Measurements from ENCODE around the gene CHKA.
A peak's percentile ranks its signal among the peaks of the same experiment; 100 is the strongest.

Gene CHKA

GRCh38 chr11:68013611-68014156 lies 107.5 kb downstream of the CHKA start:
- TF ChIP-seq CREB1 (IDR thresholded peaks at IDR 0.05; ENCODE audit: low read depth) (no peak), REST (IDR thresholded peaks at IDR 0.05; ENCODE audit: low read depth) (no peak), FOXM1 (IDR thresholded peaks at IDR 0.05; ENCODE audit: borderline replicate concordance, low read depth) (no peak; the same call in 1 of the 2 replicates), ZBTB7A (IDR thresholded peaks at IDR 0.05; ENCODE audit: low read depth) (no peak), EGR1 (IDR thresholded peaks at IDR 0.05) (no peak), MAX (IDR thresholded peaks at IDR 0.05) (no peak), EP300 (IDR thresholded peaks at IDR 0.05; ENCODE audit: borderline replicate concordance) (no peak), TCF12 (IDR thresholded peaks at IDR 0.05; ENCODE audit: low read depth) (no peak), USF1 (IDR thresholded peaks at IDR 0.05) (no peak), TEAD4 (IDR thresholded peaks at IDR 0.05) (no peak), CEBPB (IDR thresholded peaks at IDR 0.05) (no peak)

- no peak for TF ChIP-seq USF1 (IDR thresholded peaks at IDR 0.05)
- peak; percentile 78 for TF ChIP-seq MAX (IDR thresholded peaks at IDR 0.05)
- peak; percentile 83; the same call in 1 of the 2 replicates for TF ChIP-seq ZBTB7A (IDR thresholded peaks at IDR 0.05; ENCODE audit: low read depth)
- peak; percentile 21; the same call in 1 of the 2 replicates for TF ChIP-seq EGR1 (IDR thresholded peaks at IDR 0.05)
- peak; percentile 90 for TF ChIP-seq EP300 (IDR thresholded peaks at IDR 0.05; ENCODE audit: borderline replicate concordance)
- peak; percentile 54; the same call in 1 of the 2 replicates for TF ChIP-seq TAF1 (IDR thresholded peaks at IDR 0.05; ENCODE audit: low read depth)
- TF ChIP-seq TEAD4 (IDR thresholded peaks at IDR 0.05): peak; percentile 99
- no peak for TF ChIP-seq CREB1 (IDR thresholded peaks at IDR 0.05; ENCODE audit: low read depth)
- TF ChIP-seq RAD21 (IDR thresholded peaks at IDR 0.05; ENCODE audit: low read depth): no peak; the same call in 1 of the 2 replicates
- peak; percentile 83 for TF ChIP-seq TCF12 (IDR thresholded peaks at IDR 0.05; ENCODE audit: low read depth)
- peak; percentile 67; the same call in 1 of the 2 replicates for TF ChIP-seq FOXM1 (IDR thresholded peaks at IDR 0.05; ENCODE audit: borderline replicate concordance, low read depth)
- TF ChIP-seq NFIC (IDR thresholded peaks at IDR 0.05): peak; percentile 67
- no peak for TF ChIP-seq REST (IDR thresholded peaks at IDR 0.05; ENCODE audit: low read depth)
- TF ChIP-seq YY1 (IDR thresholded peaks at IDR 0.05; ENCODE audit: low read depth): peak; percentile 76
- TF ChIP-seq CEBPB (IDR thresholded peaks at IDR 0.05): no peak
These were observed 108.2 kb downstream of the CHKA start for GRCh38 chr11:68012843-68013610.

- TF ChIP-seq RAD21 (IDR thresholded peaks at IDR 0.05; ENCODE audit: low read depth) (no peak), EP300 (IDR thresholded peaks at IDR 0.05; ENCODE audit: borderline replicate concordance) (no peak), TAF1 (IDR thresholded peaks at IDR 0.05; ENCODE audit: low read depth) (no peak), FOXM1 (IDR thresholded peaks at IDR 0.05; ENCODE audit: borderline replicate concordance, low read depth) (no peak), ZBTB7A (IDR thresholded peaks at IDR 0.05; ENCODE audit: low read depth) (no peak), TCF12 (IDR thresholded peaks at IDR 0.05; ENCODE audit: low read depth) (no peak), EGR1 (IDR thresholded peaks at IDR 0.05) (no peak), NFIC (IDR thresholded peaks at IDR 0.05) (no peak; the same call in 1 of the 2 replicates), TEAD4 (IDR thresholded peaks at IDR 0.05) (no peak), YY1 (IDR thresholded peaks at IDR 0.05; ENCODE audit: low read depth) (no peak), REST (IDR thresholded peaks at IDR 0.05; ENCODE audit: low read depth) (no peak), CEBPB (IDR thresholded peaks at IDR 0.05) (no peak), CREB1 (IDR thresholded peaks at IDR 0.05; ENCODE audit: low read depth) (no peak), USF1 (IDR thresholded peaks at IDR 0.05) (no peak)
These were observed 108.9 kb downstream of the CHKA start for GRCh38 chr11:68012044-68012842.
